PFSK-1 (cell line): ENCODE results near the gene VMA21.

Source experiments
- POLR2AphosphoS5 ChIP-seq: IDR thresholded peaks from 2 replicates; pipeline ENCODE4 v1.6.1; 2012; ENCODE audit warnings: low read depth, mild to moderate bottlenecking, control low read depth, low read length, moderate library complexity
- SIN3A ChIP-seq: IDR thresholded peaks from 2 replicates; pipeline ENCODE4 v1.6.1; 2012; ENCODE audit warnings: mild to moderate bottlenecking, low read length, moderate library complexity, borderline replicate concordance; ENCODE audit not compliant: insufficient read depth
- TAF1 ChIP-seq: IDR thresholded peaks from 2 replicates; pipeline ENCODE4 v1.6.1; 2012; ENCODE audit warnings: low read length, control low read depth, borderline replicate concordance; ENCODE audit not compliant: insufficient read depth
- TF ChIP-seq, protein P1 (sequence below), 2 experiments: IDR thresholded peaks; 2 replicates each; pipeline versions ENCODE4 v1.6.1 to v1.8.0; 2011 to 2012; ENCODE audit warnings: low read depth in 2 of 2, low read length in 2 of 2, control low read depth in 1 of 2, inconsistent platforms in 1 of 2, mild to moderate bottlenecking in 1 of 2, moderate library complexity in 1 of 2; ENCODE audit not compliant: insufficient read depth in 1 of 2

DNA sequence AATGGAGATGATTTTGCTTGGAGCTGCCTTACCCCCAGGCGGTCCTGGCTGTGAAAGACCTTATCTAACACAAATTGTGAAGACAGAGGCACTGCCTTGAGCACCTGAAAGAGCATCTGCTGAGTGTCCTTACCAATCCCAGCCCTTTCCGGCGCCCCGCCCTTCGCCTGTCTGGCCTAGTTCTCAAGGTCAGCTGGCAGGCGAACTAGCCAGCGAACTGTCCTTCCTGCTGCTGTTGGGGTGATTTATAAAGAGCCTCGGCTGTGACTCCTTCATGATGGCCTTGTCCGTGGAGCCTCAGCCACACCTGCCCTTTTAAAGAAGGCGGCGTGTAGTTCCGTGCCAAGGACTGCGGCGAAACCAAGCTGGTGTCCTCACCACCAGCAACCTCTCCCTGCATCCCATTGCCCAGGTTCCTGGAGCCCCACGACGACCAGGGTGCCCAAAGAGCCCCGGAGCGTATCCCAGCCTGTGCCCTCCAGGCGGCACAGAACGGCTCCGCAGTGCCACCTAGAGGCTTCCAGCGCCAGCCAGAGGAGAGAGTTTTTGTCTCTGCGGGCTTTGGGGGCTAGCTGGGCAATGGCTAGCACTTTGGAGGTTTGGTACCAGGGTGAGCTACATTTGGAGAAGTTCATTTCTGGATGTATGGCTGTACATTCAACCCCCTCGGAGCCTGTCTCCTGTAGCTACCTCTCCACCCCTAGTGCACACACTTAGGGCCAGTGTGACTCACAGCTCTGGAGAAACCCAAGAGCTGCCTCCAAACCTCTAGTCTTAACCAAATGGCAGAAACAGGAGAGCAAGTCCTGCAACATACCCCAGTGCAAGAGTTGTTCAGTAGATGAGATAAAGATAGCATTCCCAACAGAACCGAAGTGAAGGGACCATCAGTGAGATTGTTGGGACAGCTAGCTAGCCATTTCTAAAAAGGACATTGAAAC lies 36.8 kb upstream of the VMA21 start:
- TF ChIP-seq, protein P1, sequence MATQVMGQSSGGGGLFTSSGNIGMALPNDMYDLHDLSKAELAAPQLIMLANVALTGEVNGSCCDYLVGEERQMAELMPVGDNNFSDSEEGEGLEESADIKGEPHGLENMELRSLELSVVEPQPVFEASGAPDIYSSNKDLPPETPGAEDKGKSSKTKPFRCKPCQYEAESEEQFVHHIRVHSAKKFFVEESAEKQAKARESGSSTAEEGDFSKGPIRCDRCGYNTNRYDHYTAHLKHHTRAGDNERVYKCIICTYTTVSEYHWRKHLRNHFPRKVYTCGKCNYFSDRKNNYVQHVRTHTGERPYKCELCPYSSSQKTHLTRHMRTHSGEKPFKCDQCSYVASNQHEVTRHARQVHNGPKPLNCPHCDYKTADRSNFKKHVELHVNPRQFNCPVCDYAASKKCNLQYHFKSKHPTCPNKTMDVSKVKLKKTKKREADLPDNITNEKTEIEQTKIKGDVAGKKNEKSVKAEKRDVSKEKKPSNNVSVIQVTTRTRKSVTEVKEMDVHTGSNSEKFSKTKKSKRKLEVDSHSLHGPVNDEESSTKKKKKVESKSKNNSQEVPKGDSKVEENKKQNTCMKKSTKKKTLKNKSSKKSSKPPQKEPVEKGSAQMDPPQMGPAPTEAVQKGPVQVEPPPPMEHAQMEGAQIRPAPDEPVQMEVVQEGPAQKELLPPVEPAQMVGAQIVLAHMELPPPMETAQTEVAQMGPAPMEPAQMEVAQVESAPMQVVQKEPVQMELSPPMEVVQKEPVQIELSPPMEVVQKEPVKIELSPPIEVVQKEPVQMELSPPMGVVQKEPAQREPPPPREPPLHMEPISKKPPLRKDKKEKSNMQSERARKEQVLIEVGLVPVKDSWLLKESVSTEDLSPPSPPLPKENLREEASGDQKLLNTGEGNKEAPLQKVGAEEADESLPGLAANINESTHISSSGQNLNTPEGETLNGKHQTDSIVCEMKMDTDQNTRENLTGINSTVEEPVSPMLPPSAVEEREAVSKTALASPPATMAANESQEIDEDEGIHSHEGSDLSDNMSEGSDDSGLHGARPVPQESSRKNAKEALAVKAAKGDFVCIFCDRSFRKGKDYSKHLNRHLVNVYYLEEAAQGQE (IDR thresholded peaks at IDR 0.05; ENCODE audit: insufficient read depth in 1 of 2, low read depth in 2 of 2, low read length in 2 of 2) = no peak
- TF ChIP-seq POLR2AphosphoS5 (no peak), SIN3A (no peak), TAF1 (no peak)
